Kidney (tissue), 22 donors: ENCODE results near the gene DMRTB1. TPM values are rescaled to one million over a fixed set of nuclear protein-coding genes. Genes with fewer than 3 reads are reported as not detected.

ENCODE experiments used
- DNase-seq, 5 donors: peaks; one replicate each; pipeline ENCODE4 v3.0.0-alpha.2; 2013 to 2020
- FAIRE-seq: peaks from 2 replicates; lab custom pipeline; 2012; peaks lifted over from hg19 to GRCh38; lab: Jason Lieb, UNC
- H3K27ac ChIP-seq, 2 donors: one replicate each; pipeline ENCODE4 v1.7.0; 2013; ENCODE audit warnings: low read depth in 2 of 2, low read length in 2 of 2, inconsistent platforms in 1 of 2
- H3K27me3 ChIP-seq: one replicate; pipeline ENCODE4 v1.7.1; 2013; ENCODE audit warnings: low read length, inconsistent platforms; ENCODE audit not compliant: control insufficient read depth, insufficient read depth
- H3K36me3 ChIP-seq, 3 donors: one replicate each; pipeline versions ENCODE4 v1.7.0 to v1.7.1; 2013; ENCODE audit warnings: low read length in 3 of 3, control low read depth in 1 of 3, inconsistent platforms in 1 of 3; ENCODE audit not compliant: insufficient read depth in 3 of 3, control insufficient read depth in 2 of 3
- H3K4me1 ChIP-seq, 3 donors: one replicate each; pipeline versions ENCODE4 v1.7.0 to v1.7.1; 2013; ENCODE audit warnings: low read length in 3 of 3, inconsistent platforms in 1 of 3, low read depth in 1 of 3; ENCODE audit not compliant: control insufficient read depth in 2 of 3, insufficient read depth in 2 of 3
- H3K4me3 ChIP-seq, 3 donors: one replicate each; pipeline versions ENCODE4 v1.7.0 to v1.8.1; 2013; ENCODE audit warnings: low read length in 3 of 3, control low read depth in 1 of 3, inconsistent platforms in 1 of 3
- H3K9ac ChIP-seq, 3 donors: one replicate each; pipeline versions ENCODE4 v1.7.0 to v1.7.1; 2013; ENCODE audit warnings: low read length in 3 of 3, control low read depth in 1 of 3, inconsistent platforms in 1 of 3
- H3K9me3 ChIP-seq, 3 donors: one replicate each; pipeline versions ENCODE4 v1.7.0 to v1.7.1; 2013; ENCODE audit warnings: low read length in 3 of 3, control low read depth in 1 of 3, inconsistent platforms in 1 of 3; ENCODE audit not compliant: control insufficient read depth in 2 of 3, insufficient read depth in 1 of 3
- intact Hi-C: fragments of 100-400 bp; cut with DNase I; formaldehyde crosslinking; loops from one replicate; pipeline ENCODE4 v1.11.1; 2022
- long read RNA-seq, 10 donors: library from polyadenylated mRNA in 1 of 10; unstranded in 1 of 10; transcript quantifications; one replicate each; pipeline ENCODE4 v2.0.0 and lab custom pipeline, GENCODE V29; 2021 to 2026
- polyA plus RNA-seq: library from polyadenylated mRNA; stranded (reverse); fragments of 350-450 nt; fragmentation: Illumina TruSeq; extraction: RNeasy Lipid Tissue Mini Kit (QIAGEN cat#74804); gene quantifications from one replicate; pipeline ENCODE4 v1.2.3, GENCODE V29; 2014; ENCODE audit warnings: low read depth, low replicate concordance; ENCODE audit not compliant: insufficient read depth
- total RNA-seq: library from RNA; stranded (reverse); fragmentation: NEBNext Ultra II Directional; extraction: Animal tissue kit (Norgen Biotek cat#: 25700); gene quantifications from one replicate; pipeline ENCODE4 v1.2.1, GENCODE V29; 2021
- TF ChIP-seq, protein P1 (sequence below): IDR thresholded peaks from 3 replicates; pipeline ENCODE4 v1.5.1; 2012; ENCODE audit warnings: mild to moderate bottlenecking, moderate library complexity, borderline replicate concordance; ENCODE audit not compliant: insufficient read depth; ENCODE audit errors: extremely low read depth
- donor health status: control.
- donor health status: control.
- donor health status: control.
- donor health status: control.
- donor health status: control.
- donor health status: DM: yes; HTN: yes; CAD: no.
- donor health status: Normal renal cell carcinoma (clear cell type).

The DMRTB1 gene
- not detected for total RNA-seq
- polyA plus RNA-seq, result not detected
- long read RNA-seq, donor 1, result 0 reads
- long read RNA-seq, donor 2, result 0 reads
- long read RNA-seq, donor 3, result 0 reads
- long read RNA-seq, donor 4, result 0 reads
- long read RNA-seq, donor 5, result 0 reads
- long read RNA-seq, donor 6, result 0 reads
- long read RNA-seq, donor 7, result 0 reads
- long read RNA-seq, donor 8, result 0 reads
- long read RNA-seq, donor 9, result 0 reads
- long read RNA-seq, donor 10, result 0 reads

DNA sequence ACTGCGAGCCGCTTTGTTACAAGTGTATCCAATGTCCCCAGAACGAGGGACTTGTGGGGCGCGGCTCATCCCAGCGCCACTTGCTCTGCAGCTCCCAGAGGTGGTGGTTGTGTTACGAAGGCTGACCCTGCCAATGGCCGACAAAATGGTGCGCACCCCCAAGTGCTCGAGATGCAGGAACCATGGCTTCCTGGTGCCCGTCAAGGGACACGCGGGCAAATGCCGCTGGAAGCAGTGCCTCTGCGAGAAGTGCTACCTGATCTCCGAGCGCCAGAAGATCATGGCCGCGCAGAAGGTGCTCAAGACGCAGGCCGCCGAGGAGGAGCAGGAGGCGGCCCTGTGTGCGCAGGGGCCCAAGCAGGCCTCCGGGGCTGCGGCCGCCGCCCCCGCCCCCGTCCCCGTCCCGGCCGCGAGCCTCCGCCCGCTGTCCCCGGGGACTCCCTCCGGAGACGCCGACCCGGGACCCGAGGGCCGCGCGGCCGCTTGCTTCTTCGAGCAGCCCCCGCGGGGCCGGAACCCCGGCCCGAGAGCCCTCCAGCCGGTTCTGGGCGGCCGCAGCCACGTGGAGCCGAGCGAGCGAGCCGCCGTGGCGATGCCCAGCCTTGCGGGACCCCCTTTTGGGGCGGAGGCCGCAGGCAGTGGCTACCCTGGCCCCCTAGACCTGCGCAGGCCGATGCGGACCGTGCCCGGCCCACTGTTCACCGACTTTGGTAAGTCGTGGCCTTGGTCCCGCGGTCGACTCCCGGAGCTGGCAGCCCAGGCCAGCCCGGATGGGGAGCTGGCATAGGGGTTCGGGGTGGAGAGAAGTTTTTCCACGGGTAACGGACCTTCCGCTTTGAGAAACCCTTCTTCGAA, at the start of gene DMRTB1:
TSS of gene DMRTB1 (plus strand) at position 79 of the 855 bp plus-strand sequence. CDS start at position 134, 55 bp downstream.
- intact Hi-C loops, result no loop called here
- Histone ChIP-seq H3K27ac (no peak within 1 kb of the TSS), H3K9ac (no peak within 1 kb of the TSS), H3K4me3 (no peak within 1 kb of the TSS), H3K4me1 (no peaks in the 10 kb centered on the region), H3K36me3 (no peaks in the 10 kb centered on the region), H3K27me3 (no peaks in the 10 kb centered on the region), H3K9me3 (no peaks in the 10 kb centered on the region)
- TF ChIP-seq, protein P1, sequence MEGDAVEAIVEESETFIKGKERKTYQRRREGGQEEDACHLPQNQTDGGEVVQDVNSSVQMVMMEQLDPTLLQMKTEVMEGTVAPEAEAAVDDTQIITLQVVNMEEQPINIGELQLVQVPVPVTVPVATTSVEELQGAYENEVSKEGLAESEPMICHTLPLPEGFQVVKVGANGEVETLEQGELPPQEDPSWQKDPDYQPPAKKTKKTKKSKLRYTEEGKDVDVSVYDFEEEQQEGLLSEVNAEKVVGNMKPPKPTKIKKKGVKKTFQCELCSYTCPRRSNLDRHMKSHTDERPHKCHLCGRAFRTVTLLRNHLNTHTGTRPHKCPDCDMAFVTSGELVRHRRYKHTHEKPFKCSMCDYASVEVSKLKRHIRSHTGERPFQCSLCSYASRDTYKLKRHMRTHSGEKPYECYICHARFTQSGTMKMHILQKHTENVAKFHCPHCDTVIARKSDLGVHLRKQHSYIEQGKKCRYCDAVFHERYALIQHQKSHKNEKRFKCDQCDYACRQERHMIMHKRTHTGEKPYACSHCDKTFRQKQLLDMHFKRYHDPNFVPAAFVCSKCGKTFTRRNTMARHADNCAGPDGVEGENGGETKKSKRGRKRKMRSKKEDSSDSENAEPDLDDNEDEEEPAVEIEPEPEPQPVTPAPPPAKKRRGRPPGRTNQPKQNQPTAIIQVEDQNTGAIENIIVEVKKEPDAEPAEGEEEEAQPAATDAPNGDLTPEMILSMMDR, result no peak
- DNase-seq (no peak), FAIRE-seq (no peak)

DNA sequence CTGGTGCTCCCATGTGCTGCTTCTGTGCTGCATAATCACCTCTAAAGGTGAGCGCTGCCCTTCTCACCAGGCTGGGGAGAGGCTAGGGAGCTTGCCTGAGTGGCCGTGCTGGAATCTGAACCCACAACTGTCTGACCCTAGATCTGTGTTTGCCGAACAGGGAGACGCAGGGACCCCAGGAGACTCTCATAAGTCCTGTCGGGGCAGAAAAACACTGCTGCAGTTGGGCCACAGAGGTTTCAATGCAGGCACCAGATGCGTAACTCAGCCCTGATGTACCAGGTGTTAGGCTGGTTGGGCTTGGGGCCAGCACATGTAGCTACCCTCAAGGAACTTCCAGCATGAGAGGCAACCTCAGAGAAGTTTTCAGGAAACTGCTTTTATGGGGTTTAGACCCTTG, 49.5 kb upstream of the DMRTB1 start:
- intact Hi-C loops, result no loop called here
- FAIRE-seq, result no peak
- Histone ChIP-seq H3K36me3 (no peaks in the 10 kb centered on the region), H3K9me3 (no peaks in the 10 kb centered on the region), H3K4me3 (no peak overlapping the region), H3K9ac (no peak overlapping the region), H3K4me1 (no peaks in the 10 kb centered on the region), H3K27me3 (no peaks in the 10 kb centered on the region), H3K27ac (no peak overlapping the region)
- DNase-seq, result no peak
- TF ChIP-seq, protein P1, result no peak

DNA sequence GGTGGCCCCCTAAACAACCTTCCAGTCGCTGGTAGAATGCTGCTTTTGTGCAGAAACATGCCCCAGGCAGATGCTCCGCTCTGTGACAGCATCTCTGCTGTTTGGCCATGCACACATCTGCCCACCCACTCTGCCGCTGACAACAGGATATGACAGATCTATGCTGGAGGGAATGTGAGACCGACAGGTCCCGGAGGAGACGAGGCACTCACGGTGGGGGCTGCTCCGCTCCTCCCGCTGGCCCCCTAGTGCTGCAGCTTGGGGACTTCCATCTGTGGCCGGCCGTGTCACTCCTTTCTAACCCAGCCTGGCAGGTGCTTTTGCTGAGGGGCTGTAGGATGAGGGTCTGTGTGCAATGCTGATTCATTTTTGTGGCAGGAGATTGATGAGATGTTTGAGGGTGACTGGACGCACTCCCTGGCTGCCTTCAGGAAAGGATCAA, 49.1 kb upstream of the DMRTB1 start:
- DNase-seq (peak in 2 of 5 donors; percentile 34 to 48), FAIRE-seq (no peak)
- TF ChIP-seq, protein P1, result no peak
- no peak overlapping the region for H3K27ac ChIP-seq
- H3K4me1 ChIP-seq, result no peaks in the 10 kb centered on the region
- no peaks in the 10 kb centered on the region for H3K27me3 ChIP-seq
- H3K9ac ChIP-seq, result no peak overlapping the region
- no peak overlapping the region for H3K4me3 ChIP-seq
- H3K36me3 ChIP-seq, result no peaks in the 10 kb centered on the region
- no peaks in the 10 kb centered on the region for H3K9me3 ChIP-seq
- intact Hi-C loops, result no loop called here
